Measurements from ENCODE around the gene CREB1.

DNA sequence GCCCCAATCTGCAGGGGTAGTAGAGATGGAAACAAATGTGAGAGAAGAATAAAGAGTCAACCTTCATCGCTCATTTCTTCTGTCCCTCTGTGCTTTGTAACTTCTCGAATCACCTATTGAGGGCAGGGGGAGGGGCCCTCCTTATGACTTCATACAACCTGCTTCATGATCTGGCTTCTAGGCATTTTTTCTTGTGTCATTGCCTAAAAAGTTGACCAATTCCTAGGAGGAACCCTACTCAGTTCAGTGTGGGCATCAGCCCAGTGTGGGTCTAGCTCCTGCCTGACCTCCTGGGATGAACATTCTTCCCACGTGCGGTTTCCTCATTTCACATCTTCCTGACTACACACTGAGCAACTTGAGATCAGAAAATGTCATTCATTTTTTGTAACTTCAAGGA is 46.3 kb upstream of the CREB1 start:
- no peak for TF ChIP-seq EGR1 (IDR thresholded peaks at IDR 0.05)
- TF ChIP-seq RAD21 (IDR thresholded peaks at IDR 0.05; ENCODE audit: low read depth), result no peak
- TF ChIP-seq NFIC (IDR thresholded peaks at IDR 0.05), result no peak
- no peak for TF ChIP-seq TCF12 (IDR thresholded peaks at IDR 0.05; ENCODE audit: low read depth)
